ENCODE results near the gene MYCBP2.

The MYCBP2 gene

GRCh38 chr13:77331421-77331820, 4.5 kb upstream of the MYCBP2 start:
- no peak overlapping the region for H3K4me3 ChIP-seq (ENCODE audit: low read depth, low read length)
- no peak for TF ChIP-seq CTCF (IDR thresholded peaks at IDR 0.05; ENCODE audit: low read depth, low read length, missing control alignments)
- no peak for DNase-seq (ENCODE audit: low read depth)
- in situ Hi-C loops (cut with HindIII; ENCODE audit: low sequenced_read_pairs): no loop called here

GRCh38 chr13:77329911-77330584, 3.2 kb upstream of the MYCBP2 start:
- DNase-seq (ENCODE audit: low read depth): no peak
- no peak for TF ChIP-seq CTCF (IDR thresholded peaks at IDR 0.05; ENCODE audit: low read depth, low read length, missing control alignments)
- in situ Hi-C loops (cut with HindIII; ENCODE audit: low sequenced_read_pairs): no loop called here
- H3K4me3 ChIP-seq (ENCODE audit: low read depth, low read length): peak overlapping the region; percentile 89

- H3K4me3 ChIP-seq (ENCODE audit: low read depth, low read length): peak overlapping the region; percentile 89
- in situ Hi-C loops (cut with HindIII; ENCODE audit: low sequenced_read_pairs): no loop called here
- DNase-seq (ENCODE audit: low read depth): peak; percentile 90
- TF ChIP-seq CTCF (IDR thresholded peaks at IDR 0.05; ENCODE audit: low read depth, low read length, missing control alignments): no peak
Observed at GRCh38 chr13:77329133-77329910, 2.4 kb upstream of the MYCBP2 start.

GRCh38 chr13:77328819-77329132, 1.9 kb upstream of the MYCBP2 start:
- in situ Hi-C loops (cut with HindIII; ENCODE audit: low sequenced_read_pairs): no loop called here

GRCh38 chr13:77325371-77325980, 1.4 kb downstream of the MYCBP2 start:
- in situ Hi-C loops (cut with HindIII; ENCODE audit: low sequenced_read_pairs): no loop called here
- TF ChIP-seq CTCF (IDR thresholded peaks at IDR 0.05; ENCODE audit: low read depth, low read length, missing control alignments): no peak
- DNase-seq (ENCODE audit: low read depth): no peak
- H3K4me3 ChIP-seq (ENCODE audit: low read depth, low read length): peak overlapping the region; percentile 85

More at GRCh38 chr13:77328819-77329132, 1.9 kb upstream of the MYCBP2 start:
- H3K4me3 ChIP-seq (ENCODE audit: low read depth, low read length): peak overlapping the region; percentile 89
- TF ChIP-seq CTCF (IDR thresholded peaks at IDR 0.05; ENCODE audit: low read depth, low read length, missing control alignments): no peak
- DNase-seq (ENCODE audit: low read depth): no peak

- in situ Hi-C loops (cut with HindIII; ENCODE audit: low sequenced_read_pairs): no loop called here
- TF ChIP-seq CTCF (IDR thresholded peaks at IDR 0.05; ENCODE audit: low read depth, low read length, missing control alignments): no peak
- no peak for DNase-seq (ENCODE audit: low read depth)
- H3K4me3 ChIP-seq (ENCODE audit: low read depth, low read length): no peak overlapping the region
Observed at GRCh38 chr13:77323858-77324257, 3.0 kb downstream of the MYCBP2 start.
